HG03045 (cell line): ENCODE data around the gene TBC1D16.

Experiments used
- ATAC-seq: cut with Tn5 transposase; IDR thresholded peaks from one replicate; pipeline ENCODE4 v1.9.1; 2021; ENCODE audit warnings: mild to moderate bottlenecking, moderate library complexity; ENCODE audit not compliant: unreplicated experiment

Gene TBC1D16

DNA sequence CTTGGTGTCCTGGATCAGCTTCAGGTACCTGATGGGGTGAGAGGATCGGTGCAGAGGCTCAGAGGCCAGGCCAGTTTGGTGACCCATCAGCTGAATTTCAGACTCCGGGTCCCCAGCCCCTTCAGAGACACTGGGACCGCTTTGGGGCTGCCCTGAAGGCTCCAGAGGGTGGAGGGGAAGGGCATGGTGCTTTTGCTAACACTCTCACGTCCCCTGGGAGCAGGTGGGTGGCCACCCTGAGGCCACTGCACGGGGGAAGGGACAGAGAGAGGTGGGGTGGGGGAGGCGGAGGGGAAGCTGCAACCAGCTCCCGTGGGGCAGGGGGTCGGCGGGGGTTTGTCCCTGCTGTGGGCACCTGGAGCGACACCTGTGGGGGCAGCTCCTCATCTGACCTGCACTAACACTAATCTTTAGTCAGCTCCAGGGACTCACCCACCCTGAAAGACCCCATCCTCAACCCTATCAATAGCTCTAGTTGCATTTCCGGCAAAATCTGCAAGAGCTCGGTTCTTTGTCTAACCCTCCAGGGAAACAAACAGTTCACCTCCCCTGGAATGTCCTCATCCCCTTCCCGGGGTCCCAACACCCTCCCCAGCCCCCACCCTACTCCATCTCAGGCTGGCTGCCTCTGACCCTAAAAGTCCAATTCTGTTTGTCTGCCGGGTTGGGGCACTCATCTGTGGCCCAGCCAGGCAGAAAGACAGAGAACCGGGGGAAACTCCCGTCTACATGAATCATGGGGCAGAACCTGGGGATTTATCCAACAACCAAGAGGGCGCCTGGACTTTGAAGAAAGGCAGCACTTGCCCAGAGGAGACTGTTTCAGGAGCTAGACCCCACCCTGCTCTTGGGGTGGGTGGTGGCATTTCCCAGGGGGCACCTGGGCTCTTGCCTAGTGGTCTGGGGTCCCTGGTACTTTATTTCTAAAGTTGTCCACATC lies 104.5 kb downstream of the TBC1D16 start:
- ATAC-seq: no peak

- no peak for ATAC-seq
These were observed 105.4 kb downstream of the TBC1D16 start for GRCh38 chr17:79930062-79930876.

- no peak for ATAC-seq
These were observed 106.2 kb downstream of the TBC1D16 start for GRCh38 chr17:79929257-79930061.

- ATAC-seq: no peak
These were observed 107.0 kb downstream of the TBC1D16 start for GRCh38 chr17:79928502-79929256.

DNA sequence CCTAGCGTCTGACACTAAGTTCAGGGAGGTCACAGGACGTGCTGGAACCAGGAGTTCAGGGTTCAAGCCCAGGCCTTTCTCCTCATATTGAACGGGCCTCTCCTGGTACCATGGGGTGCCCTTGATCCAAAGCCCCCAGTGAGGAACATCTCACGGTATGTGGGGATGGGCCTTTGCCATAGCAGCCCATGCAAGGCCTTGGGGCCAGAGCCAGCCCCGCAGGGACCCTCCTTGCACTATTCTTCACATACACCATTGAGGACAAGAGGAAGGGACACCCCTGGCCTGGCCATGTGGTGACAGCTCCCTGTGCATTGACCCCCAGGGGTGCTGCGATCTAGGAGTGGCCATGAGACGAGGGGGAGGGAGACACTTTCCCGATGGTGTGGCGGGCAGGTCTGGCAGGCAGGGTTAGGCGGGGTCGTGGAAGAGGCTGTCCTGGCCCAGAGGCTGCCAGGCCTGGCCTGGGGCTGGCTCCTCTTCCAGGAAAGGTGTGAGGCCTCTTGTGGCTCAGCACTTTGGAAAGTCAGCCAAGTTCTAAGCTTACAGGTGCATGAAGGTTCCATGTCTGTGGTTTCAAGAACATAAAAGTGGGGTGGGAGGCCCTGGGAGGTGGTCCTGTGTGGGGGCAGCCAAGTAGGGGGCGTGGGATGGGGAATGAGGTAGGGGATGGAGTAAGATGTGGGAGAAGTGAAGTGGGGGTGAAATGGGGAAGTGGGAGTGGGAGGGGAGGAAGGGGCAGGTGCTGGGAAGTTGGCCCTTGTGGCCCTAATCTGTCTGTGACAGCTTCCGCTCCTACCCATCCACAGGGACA lies 107.8 kb downstream of the TBC1D16 start:
- ATAC-seq: no peak

DNA sequence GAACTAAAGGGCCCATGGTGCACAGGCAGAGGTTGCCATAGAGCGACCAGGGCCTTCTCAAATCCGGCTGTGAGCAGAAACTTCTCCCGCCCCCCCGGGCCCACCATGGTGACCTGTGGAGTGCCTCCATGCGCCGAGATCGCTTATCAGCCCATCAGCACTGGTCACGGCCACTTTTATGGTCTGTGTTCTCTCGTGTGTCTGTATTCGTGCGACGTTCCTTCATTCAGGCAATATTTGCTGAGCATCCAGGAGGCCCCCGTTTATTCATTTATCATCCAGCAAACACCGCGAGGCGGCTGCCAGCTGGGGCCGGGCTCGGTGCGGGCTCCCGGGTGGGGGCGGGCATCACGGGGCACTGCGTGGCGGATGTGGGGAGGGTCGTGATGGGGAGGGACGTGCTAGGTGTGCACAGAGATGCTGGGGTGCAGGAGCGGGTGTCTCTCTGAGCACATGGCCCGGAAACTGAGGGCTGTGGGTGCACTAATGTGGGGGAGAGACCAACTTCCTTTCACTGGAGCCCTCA lies 108.5 kb downstream of the TBC1D16 start:
- ATAC-seq: no peak

DNA sequence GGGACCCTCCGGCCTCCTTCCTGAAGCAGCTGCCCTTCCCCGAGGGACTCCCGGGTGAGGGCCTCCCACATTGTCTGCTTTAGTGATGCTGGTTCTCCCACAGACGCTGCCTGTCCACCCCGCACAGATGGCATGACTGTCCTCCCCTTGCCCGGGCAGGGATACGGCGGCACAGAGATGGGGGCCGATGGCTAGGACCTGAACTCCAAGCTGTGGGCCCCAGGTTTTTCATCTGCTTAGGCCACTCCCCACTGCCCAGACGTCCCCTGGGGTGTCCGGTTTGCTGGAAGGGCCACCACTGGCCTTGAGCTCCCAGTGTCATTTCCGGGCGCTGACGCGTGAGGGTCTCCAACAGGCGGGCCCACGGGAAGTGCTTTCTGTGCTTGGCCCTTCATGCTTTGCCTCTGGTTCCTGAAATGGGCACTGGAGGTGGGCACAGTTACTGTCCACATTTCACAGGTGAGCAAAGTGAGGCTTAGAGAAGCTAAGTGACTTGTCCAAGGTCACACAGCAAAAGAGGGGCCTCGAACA lies 109.0 kb downstream of the TBC1D16 start:
- no peak for ATAC-seq

GRCh38 chr17:79926142-79926604 lies 109.5 kb downstream of the TBC1D16 start:
- ATAC-seq: no peak

DNA sequence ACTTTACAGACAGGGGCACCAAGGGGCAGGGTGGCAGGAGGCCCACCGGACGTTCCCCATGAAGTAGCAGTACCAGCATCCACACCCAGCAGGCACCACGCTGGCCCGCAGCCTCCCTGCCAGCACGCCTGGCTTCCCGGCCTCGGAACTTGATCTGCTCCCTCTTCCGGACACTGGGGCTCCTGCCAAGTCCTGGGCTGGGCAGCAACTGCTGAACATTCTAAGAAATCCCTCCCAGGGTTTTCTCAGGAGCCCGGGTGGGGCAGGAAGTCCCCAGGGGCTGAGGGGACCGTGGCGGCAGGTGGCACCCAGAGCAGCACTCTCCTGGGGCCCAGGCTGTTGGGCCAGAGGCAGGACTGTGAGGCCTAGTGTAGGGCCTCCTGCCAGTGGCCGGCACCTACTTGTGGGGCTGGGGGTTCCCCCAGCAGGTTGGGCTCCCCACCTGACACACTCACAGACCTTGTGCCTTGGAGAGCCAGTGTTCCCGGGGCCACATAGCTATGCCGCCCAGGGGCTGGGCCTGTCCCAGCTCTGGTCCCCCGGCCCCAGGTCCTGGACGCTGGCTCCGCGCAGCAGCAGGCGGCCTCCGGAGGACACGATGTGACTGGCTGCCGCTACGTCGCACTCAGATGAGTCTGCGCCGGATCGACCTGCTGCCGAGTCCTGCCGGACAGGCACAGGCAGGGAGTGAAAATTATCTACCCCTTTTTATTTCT lies 110.3 kb downstream of the TBC1D16 start:
- ATAC-seq: no peak

DNA sequence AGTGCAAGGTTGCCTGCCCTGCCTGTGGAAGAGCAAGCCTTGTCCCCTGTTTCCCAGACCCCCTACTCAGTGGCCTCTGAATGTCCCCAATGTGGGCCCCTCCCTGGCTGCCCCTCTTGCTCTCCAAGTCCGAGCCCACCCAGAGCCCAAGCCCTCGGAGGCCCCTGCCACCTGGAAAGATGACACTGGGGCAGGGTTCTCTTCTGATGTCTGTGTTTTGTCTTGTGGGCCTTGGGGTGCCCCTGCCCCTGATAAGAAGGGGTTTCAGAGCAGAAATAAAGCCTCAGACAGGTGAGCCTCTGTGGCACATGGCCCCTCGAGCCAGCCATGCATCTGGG lies 111.1 kb downstream of the TBC1D16 start:
- ATAC-seq: no peak

- no peak for ATAC-seq
These were observed 111.6 kb downstream of the TBC1D16 start for GRCh38 chr17:79923974-79924638.

DNA sequence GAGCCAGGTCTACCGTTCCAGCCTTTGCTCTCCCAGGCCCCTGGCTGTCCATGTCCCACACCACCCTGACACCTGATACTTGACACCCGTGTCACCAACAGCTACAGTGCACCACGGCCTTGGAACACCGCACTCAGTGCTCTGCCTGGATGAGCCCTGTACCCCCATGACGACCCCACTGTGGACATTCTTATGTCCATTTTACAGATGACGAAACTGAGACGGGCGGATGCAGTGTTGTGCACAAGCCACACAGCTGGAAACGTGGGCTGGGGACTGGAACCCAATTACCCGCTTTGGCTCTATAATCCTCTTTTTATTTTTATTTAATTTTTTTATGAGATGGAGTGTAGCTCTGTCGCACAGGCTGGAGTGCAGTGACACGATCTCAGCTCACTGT lies 112.9 kb downstream of the TBC1D16 start:
- ATAC-seq: no peak

DNA sequence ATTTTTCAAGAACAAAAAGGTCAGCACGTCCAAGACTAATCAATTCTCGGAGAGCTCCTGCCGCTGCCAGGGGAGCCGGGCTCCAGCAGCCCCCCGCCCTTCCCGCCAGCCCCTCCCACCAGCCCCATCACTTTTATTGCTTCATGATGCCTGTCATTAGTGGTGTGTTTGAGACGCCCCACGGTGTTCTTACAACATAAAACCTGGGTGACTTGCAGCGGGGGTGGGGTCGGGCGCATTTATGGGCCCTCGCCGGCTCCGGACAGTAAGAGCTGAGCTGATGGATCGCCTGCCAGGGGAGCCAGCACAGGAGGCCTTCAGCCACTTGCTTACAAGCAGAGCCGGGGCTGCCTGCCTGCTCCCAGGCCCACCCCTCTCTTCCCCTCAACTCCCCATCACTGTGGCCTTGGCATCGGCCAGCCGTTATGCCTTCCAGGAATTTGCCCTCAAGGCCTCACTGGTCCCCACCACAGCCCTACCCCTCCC lies 113.5 kb downstream of the TBC1D16 start:
- ATAC-seq: no peak

DNA sequence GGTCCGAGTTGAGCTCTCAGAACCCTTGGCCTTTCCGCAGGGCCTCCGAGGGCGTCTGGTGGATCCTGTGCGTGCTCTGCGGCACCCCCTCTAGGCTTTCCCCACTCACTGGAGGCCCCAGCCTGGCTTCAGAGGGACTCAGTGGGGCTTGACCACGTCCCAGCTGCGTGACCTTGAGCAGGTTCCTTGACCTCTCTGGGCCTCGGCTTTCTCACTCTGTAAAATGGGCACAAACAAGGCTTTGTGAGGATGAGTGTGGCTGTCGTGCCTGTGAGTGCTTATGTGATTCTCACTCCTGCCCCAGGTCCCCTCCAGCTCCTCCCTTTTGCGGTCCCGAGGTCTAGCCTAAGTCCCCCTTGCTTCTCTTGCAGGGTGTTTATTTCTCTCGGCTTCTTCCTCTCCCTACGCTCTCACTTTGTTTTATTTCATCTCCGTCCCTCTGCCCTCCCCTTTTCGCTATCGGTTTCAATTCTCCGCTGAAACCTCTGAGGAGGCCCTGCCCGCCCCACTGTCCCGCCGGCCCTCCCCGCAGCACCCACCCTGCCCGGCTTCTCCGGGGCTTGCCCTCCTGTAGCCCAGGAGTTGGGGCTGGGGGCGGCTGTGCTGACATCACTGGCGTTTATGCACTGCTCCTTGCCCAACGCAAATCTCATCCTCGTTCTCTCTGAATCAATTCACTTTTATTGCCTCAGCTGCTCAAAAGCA lies 114.1 kb downstream of the TBC1D16 start:
- no peak for ATAC-seq

DNA sequence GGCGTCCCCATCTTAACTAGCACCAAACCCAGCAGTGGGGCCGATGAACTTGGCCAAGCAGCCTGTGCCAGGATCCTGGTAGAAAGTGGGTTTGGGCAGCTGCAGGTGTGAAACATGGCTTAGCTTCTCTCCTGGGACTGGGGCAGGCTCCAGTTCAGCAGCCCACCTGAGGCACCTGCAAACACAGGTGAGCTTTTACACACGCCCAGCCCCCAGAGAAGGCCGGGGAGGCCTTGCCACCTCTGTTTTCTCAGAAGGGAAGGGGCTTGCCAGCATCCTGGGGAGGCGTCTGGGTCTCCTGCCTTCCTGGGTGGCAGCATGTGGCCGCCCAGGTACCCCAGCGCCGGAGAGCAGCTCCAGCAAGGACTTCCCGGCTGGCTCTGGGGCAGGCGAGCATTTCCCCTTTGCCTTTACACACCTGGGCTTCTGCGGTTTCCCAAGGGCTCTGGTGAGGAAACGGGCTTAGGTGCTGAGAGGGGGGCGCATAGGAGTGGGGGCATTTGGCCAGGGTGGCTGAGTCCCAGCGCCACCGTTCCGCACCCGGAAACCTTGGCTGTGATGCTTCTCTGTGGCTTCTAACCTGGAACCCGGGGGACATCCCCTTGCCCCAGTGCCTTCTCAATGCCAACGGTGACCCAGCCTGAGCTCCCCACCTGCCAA lies 114.8 kb downstream of the TBC1D16 start:
- no peak for ATAC-seq

GRCh38 chr17:79919862-79920720 lies 115.6 kb downstream of the TBC1D16 start:
- no peak for ATAC-seq
